ENCODE results near the gene PCDH15.

- TF ChIP-seq, protein P1, sequence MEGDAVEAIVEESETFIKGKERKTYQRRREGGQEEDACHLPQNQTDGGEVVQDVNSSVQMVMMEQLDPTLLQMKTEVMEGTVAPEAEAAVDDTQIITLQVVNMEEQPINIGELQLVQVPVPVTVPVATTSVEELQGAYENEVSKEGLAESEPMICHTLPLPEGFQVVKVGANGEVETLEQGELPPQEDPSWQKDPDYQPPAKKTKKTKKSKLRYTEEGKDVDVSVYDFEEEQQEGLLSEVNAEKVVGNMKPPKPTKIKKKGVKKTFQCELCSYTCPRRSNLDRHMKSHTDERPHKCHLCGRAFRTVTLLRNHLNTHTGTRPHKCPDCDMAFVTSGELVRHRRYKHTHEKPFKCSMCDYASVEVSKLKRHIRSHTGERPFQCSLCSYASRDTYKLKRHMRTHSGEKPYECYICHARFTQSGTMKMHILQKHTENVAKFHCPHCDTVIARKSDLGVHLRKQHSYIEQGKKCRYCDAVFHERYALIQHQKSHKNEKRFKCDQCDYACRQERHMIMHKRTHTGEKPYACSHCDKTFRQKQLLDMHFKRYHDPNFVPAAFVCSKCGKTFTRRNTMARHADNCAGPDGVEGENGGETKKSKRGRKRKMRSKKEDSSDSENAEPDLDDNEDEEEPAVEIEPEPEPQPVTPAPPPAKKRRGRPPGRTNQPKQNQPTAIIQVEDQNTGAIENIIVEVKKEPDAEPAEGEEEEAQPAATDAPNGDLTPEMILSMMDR (conservative IDR thresholded peaks at IDR 0.05; ENCODE audit: low read depth, low read length): no peak
- no peak for TF ChIP-seq EZH2 (IDR thresholded peaks at IDR 0.05; ENCODE audit: borderline replicate concordance, low read depth, low read length, poor library complexity, severe bottlenecking)
Measured at GRCh38 chr10:53918755-53919154, 882.3 kb downstream of the PCDH15 start.

Measured in A673 (cell line).